Stimulated activated CD4-positive, alpha-beta T cell treated with anti-CD3 and anti-CD28 coated beads, TNF-alpha, amount 100 ng/mL, for 48 hours (primary cell): ENCODE results near the gene SEZ6L.

Experiments
- DNase-seq, 3 donors: peaks; one replicate each; pipeline ENCODE4 v3.0.0-alpha.2; 2020; ENCODE audit warnings: low read depth in 3 of 3

SEZ6L gene

DNA sequence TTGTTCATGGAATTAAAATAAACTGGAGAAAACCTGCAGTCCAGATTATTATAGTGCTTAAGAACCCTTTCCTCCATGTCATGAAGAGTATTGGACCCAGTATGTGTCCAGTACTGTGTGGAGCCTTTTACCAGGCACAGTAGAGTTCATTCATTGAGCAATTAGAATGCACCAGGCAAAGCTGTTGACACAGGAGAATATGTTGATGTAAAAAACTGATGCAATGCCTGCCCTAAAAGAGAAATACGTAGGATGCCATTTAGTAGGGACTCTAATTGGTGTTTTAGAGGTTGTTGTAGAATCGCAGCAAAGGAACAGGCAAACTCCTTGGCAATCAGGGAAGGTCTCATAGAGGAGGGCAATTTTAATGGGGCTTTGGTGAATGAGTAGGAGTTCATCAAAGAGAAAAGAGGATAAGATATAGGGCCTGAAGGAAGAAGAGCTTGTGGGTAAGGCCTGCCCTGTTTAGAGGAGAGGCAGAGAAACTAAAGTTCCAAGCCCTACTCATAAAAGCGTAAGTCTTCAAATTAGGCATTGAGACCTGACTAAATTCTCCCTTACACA lies 126.4 kb downstream of the SEZ6L start:
- no peak for DNase-seq

DNA sequence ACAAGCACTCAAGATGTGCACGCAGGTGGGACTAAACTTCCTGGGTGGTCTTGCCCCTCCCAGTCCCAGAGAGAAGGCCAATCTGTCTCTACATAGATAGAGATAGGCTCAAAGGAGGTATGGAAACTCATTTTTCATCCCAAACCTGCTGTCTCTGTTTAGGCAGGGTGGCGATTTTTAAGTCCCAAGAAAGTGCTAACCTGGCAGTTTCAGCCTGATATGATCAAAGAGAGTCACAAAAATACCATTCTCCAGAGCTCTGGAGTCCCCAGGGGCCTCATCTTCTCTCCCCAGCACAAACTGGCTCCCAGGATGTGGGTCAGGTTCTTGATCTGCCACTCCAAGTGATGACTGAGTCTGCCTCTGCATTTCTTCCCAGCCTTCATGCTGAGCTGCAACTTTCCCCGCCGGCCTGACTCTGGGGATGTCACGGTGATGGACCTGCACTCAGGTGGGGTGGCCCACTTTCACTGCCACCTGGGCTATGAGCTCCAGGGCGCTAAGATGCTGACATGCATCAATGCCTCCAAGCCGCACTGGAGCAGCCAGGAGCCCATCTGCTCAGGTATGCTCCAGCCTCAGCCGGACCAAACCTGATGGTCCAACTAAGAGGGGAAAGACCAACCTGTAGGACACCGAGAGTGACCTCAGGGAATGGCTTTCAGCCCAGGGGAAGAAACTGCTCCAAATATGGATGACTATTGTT lies 129.5 kb downstream of the SEZ6L start:
- no peak for DNase-seq

DNA sequence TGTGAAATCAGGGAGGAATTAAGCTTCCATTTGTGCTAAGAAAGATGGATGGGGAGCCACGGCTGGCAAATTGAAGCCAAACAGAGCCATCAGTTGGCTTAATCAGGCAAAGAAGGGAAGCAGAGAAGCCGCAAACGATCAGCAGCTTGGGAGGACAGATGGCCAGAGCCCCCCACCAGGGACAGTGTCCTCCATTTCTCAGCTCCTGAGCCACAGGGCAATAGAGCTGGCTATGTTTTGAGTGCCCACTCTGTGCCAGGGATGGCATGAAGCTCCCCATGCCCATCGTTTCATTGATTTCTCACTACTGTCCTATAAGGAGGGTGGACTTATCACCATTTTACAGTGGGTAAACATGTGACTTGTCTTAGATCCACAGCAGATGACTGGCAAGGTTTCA lies 133.5 kb downstream of the SEZ6L start:
- DNase-seq: no peak

DNA sequence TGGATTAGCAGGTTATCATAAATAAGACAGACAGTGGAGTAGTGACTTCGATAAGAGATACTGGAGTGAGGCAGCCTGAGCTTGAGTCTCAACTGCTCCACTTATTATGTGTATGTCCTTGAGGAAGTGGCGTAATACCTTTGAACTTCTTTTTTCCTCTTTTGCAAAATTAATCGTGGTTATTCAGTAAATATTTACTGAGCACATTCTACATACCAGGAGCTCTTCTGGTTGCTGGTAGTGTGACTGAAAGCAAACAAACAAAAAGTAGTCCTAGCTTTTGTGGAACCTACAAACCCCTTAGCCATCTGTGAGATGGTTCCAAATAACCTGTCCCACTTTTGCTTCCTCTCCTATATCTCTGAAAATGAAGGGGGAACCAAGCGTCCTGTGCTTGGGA lies 134.2 kb downstream of the SEZ6L start:
- DNase-seq: no peak

DNA sequence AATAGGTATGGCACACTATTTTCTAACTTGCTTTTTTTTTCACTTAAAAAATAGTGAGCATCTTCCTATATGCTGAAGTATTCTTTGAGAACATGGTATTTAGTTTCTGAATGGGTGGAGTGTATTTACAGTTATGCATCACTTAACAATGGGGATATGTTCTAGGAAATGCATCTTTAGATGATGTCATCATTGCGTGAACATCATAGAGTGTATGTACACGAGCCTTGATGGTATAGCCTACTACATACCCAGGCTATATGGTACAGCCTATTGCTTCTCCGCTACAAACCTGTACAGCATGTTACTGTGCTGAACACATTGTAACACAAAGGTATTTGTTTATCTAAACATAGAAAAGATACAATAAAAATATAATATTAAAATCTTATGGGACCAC lies 135.5 kb downstream of the SEZ6L start:
- no peak for DNase-seq

DNA sequence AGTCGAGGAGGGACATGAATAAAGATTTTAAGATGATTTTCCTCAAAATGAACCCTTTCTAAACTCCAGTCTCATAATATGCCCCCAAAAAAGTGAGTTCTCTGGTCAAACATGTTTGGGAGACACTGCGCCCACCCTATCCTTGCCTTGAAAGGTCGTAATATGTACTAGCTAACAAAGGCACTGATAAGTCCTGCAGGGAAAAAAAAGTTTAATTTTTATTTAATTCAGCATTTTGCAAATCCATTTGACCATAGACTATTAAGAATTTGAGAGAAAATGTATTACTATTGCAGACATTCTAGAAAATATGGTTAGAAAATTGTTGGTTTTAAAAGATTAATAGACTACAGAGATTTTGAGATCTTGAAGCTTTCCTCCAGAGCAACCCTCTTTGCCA lies 139.2 kb downstream of the SEZ6L start:
- no peak for DNase-seq

DNA sequence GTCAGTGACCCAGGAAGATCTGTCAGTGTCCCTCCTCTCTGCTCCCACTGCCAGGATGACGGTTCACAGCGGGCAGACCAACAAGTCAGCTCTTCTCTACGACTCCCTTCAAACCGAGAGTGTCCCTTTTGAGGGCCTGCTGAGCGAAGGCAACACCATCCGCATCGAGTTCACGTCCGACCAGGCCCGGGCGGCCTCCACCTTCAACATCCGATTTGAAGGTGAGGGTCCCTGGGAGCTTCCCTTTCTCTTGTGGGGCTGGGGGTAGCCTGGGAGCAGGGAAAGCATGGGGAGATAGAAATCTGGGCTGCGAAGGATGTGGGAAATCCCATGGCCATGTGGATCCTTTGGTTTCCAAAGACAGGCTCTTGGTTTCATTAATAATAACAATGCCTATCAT lies 141.4 kb downstream of the SEZ6L start:
- DNase-seq: no peak

DNA sequence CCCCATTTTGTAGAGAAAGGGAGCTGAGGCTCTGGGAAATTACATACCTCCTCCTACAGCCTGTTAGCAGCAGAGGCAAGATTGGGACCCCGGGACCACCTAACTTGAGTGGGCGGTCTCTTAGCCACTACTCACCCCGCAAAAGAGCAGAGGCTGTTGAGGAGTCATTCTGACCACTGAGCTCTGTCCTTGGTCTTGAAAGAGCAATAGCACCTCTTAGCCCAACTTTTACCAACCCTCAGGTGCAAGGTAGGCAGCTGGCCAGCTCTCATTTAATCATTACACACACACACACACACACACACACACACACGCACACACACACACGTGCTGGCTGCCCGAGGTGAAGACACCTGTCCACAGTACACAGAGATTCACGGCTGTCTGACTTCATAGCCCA lies 144.0 kb downstream of the SEZ6L start:
- no peak for DNase-seq

DNA sequence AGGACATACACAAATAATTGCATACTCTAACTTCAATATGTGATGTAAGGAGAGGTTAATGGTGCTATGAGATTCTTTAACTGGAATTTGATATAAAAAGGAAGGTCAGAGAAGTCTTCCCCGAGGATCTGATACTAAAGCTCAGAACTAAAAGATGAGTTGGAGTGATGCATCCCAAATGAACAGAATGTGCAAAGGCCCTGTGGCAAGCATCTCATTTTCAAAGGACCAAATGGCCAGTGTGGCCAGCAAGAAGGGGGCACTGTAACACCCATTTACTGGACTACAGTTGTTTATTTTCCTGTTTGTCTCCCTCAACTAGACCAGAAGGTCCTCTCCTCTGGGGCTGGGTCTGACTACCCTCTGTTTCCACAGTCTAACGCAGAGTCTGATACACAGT lies 144.9 kb downstream of the SEZ6L start:
- no peak for DNase-seq

DNA sequence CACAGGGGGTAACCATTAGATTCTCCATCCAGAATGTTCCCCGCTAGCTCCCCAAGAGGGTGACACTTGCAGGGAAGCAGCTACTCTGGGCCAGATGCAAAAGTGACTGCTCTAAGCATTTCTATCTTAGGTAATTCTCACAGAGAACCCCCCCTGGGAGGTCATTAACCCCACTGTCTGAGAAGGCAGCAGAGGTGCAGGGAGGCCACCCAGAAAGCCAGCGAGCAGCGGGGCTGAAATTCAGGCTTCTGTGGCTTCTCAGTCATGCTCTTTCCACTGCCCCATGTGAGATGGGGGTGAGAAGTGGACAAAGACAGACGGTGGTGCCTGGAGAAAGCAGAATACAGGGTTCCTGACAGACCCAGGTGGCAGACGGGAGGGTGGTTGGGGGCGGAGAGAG lies 145.4 kb downstream of the SEZ6L start:
- no peak for DNase-seq

DNA sequence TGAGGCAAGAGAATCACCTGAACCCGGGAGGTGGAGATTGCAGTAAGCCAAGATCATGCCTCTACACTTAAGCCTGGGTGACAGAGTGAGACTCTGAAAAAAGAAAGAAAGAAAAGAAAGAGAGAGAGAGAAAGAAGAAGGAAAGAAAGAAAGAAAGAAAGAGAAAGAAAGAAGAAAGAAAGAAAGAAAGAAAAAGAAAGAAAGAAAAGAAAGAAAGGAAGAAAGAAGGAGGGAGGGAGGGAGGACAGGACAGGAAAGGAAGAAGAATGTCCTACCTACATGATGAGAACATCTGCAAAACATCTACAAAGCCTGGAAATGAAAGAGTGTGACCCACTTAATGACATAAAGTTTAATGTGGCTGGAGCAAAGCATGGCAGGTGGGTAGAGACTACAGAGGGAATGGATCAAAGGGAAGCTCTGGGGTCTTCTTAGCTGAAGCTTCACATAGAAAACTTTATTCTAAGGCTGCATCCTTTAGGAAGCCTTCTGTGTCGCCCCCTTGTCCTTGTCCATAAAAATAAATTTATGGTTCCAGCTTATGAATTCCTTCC lies 147.5 kb downstream of the SEZ6L start:
- no peak for DNase-seq

DNA sequence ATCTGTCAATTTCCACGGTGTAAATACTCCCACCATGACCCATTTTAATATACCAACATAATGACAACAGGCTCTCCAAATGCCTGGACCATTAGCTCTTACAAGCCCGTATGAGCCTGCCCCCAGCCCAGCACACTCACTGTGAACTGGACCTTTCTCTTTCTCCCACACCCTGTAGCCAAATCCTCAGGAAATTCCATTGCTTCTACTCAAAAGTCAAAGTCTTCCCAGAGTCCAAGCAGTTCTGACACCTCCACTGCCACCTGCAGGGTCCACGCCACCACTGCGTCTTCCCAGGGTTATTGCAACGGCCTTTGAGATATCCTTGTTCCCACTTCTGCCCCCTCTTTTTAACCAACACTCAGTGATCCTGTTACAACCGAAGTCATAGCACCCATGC lies 149.7 kb downstream of the SEZ6L start:
- DNase-seq: no peak

DNA sequence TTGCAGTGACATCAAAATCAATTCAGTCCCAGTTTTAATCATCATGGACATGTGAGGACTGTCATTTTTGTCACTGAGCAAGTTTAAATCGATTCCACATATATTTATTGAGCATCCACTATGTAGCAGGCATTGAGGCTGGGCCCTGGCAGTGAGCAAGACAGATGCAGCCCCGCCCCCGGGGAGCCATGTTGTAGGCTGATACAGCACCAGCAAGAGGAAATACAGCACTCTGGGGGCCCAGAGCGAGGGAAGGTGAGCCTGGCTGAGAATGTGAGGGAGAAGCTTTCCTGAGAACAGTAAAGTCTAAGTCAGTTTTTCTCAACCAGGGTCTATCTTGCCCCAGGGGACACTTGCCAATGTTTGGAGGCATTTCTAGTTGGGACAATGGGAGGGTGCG lies 151.2 kb downstream of the SEZ6L start:
- no peak for DNase-seq

DNA sequence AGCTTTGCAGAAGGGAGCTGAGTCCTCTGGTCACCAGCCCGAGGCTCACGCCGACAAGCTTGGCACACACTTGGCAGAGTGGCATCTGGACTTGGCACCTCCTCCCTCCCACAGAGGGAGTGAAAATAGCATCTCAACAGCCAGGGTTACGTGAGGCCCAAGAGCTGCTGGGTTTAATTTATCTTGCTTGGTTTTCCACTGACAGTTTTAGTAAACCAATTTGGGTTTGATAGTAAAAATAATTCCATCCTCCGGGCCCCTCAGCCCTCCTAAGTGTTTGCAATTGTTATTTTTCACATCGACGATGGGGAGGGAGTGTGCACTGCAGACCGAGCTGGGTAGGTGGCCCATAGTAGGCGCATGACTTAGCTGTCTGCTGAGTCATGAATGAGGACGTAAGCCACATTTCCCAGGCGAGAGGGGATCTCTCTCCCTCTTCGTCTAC lies 152.2 kb downstream of the SEZ6L start:
- no peak for DNase-seq

DNA sequence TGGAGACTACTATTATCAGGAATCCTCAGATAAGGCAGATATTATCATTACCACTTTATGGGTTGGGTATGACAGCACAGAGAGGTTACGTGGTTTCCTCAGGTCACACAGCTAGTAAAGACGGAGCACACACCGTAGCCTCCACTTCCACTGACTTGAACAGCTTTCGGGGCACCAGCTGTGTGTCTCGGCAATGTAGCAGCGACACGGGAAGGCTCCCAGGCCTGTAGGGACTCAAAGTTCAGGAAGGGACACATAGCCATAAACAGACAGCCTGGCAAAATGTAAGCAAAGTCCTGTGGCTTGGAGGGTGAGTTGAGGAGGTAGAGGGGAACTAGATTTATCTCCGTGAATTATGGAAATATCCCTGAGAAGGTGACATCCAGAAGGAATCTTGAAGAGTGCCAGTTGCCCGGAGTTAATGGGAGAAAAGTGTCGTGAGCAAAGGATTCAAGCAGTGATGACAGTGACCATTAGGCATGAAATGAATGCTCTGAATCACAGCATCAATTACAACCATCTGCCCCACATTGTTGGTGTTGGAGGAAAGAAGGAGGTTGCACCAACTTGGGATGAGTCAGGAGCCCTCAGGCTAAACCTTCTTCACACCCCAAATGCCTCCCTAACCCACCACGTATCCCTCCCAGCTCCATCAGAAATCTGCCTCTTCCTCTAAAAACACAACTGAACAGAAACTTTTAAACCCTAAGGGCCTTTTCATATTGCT lies 153.1 kb downstream of the SEZ6L start:
- DNase-seq: no peak

DNA sequence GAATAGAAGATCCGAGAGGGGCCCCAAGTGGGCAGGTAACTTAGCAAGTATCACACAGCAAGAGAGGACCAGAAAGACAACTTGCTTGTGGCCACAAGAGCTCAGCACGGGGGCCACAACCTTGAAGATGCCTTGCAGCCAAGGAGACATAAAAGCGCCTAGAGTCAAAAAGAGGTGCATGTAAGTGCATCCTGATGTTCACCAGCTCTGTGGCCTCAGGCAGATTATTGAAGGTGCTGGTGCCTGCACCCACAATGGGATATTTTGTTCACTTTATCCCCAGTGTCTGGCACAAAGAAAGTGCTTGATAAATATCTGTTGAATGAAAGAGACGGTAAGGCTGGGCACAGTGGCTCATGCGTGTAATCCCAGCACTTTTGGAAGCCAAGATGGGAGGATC lies 153.8 kb downstream of the SEZ6L start:
- DNase-seq: no peak

DNA sequence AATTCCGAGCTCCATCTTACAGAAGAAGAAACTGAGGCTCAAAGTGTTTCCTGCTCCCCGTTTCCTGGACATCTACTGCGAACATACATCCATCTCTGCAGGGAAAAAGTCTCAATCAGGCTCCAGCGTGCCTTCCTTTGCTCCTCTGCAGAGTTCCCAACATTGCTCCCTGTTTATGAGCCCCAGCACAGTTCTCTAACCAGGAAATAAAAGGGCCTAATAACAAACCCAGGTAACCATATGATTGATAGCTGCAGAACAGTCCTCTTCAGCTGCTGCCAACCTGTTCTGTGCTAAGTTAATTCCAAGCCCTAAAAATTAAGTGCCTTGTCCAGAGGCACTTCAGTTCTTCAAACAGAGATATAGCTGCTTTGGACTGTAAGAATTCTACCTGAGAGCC lies 154.9 kb downstream of the SEZ6L start:
- DNase-seq: no peak

DNA sequence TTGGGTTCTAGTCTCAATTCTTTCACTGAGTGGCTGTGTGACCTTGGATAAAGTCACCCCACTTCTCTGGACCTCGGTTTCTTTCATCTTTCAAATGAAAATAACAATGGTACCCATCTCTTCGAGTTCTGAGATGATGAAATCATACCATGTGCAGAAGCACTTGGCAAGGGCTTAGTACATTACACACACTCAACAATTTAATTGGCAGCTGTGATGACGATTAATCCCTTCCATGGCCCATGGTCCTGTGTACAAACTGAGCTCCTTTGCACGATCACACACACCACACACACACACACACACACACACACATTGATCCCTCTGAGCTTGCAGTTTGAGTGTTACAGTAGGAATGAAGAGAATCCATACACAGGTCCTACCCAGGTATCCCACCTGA lies 156.4 kb downstream of the SEZ6L start:
- DNase-seq: no peak

DNA sequence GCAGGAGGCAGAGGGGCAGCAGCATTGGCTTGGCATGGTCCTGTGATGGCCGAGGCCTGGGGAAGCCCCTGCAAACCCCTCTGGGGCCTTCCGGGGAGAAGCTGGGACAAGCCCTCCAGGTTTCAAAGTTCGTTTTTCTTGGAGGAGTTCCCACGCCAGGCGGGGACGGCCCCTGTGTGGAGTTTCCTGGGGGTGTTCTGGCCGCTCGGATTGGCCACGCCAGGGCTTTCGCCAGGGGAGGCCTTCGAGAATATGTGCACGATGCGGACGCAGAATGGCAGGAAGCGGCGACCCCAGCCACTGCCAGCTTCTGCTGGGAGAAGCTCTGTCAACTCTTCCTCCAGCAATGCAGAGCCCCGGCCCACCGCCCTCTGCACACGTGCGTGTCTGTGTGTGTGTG lies 157.5 kb downstream of the SEZ6L start:
- DNase-seq: no peak

DNA sequence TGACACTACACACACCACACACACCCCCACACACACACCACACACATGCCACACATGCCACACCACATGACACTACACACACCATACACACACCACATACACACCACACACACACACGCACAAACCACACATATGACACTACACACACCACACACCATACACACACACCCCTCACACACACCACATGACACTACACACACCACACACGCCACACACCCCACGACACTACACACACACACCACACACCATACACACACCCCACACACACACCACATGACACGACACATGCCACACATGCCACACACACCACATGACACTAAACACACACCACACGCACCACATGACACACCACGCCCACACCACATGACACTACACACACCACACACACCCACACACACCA lies 158.0 kb downstream of the SEZ6L start:
- no peak for DNase-seq

DNA sequence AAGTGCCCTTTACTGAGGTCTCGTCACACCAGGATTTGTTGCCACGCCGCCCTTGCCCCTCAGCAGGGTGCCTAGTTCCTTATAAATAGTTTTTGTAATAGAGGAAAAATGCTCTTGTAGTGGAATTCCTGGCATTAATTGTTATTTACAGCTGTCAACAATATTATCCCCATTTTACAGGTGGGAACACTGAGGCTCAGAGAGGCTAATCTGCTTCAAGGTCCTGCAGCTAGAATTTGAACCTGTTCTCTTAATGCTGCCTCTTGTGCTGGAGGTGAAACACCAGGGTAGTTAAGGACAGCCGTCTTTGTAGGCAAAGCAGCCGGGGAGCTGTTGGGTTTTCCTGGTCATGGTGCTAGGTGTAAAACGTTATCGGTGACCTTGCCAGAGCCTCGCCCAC lies 159.0 kb downstream of the SEZ6L start:
- no peak for DNase-seq

DNA sequence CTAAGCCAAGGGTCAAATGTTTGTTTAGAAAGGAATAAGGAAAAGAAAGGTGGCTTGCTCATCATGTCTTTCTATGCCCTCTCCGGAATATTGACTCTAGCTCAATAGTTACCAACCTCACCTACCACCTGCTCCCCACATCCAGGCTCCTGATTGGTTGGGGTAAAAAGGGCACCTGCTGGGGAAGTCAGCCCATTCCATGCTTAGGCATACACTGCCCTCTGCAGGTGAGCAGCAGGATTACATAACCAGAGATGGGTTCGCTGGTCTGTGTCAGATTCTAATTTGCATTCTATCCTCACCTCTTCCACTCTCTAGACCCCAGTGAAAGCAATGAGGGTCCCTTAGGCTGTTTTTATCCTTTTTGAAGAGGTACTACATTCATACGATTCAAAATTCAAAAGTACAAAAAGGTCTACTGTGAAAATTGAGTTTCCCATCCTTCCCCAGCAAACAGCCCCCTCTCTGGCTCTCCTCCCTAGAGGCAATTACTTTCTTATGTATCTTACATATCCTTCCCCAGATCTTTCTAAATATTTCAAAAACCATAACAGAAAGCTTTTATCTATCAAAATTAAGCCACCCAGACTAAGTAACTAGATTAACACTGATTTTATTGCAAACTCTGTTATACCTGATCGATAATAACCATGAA lies 161.8 kb downstream of the SEZ6L start:
- peak; percentile 26 to 30 (median 27) for DNase-seq
